ENCODE results near the gene TTC31.

Gene TTC31

DNA sequence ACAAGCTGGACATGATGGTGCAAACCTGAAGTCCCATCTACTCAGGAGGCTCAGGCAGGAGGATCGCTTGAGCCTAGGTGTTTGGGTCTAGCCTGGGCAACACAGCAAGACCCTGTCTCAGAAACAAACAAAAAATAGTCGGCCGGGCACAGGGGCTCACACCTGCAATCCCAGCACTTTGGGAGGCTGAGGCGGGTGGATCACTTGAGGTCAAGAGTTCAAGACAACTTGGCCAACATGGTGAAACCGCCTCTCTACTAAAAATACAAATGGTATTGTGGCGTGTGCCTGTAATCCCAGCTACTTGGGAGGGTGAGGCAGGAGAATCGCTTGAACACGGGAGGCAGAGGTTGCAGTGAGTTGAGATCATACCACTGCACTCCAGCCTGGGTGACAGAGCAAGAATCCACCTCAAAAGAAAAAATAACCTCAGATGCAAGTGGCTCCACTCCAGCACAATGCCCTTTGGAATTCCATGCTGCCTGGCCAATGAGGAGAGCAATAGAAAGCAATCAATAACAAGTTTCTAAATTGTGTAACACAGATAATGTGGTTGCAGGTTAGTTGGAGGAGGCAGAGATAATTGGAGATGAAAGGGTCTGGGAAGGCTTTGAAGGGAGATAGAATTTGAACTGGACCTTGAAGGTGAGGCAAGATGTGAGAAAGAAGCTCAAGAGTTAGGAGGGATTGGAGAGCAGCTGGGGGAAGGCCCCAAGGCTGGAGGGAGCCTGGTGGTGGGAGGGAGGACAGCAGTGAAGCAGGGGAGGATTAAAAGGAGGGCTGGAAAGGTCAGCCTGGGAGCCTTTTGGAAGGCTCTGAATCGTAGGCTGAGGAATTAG, 6.0 kb downstream of the TTC31 start:
- DNase-seq: no peak

DNA sequence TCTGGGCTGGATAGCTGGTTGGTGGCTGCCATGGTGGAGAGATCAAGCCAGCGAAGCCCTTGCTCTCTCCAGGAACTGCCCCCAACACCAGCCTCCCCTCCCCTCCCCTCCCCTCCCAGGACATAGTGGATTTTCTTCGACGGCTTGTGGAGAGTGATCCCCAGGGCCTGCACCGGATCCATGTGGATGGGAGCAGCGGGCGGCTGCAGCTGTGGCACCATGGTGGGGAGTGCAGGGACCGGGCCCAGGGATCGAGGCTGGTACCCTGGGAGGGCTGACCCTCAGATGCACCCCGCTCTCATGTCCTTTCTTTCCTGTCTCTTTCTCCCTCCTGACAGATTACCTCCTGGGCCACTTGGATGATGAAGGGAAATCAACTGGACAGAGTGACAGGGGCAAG, 7.0 kb downstream of the TTC31 start:
- DNase-seq: no peak

DNA sequence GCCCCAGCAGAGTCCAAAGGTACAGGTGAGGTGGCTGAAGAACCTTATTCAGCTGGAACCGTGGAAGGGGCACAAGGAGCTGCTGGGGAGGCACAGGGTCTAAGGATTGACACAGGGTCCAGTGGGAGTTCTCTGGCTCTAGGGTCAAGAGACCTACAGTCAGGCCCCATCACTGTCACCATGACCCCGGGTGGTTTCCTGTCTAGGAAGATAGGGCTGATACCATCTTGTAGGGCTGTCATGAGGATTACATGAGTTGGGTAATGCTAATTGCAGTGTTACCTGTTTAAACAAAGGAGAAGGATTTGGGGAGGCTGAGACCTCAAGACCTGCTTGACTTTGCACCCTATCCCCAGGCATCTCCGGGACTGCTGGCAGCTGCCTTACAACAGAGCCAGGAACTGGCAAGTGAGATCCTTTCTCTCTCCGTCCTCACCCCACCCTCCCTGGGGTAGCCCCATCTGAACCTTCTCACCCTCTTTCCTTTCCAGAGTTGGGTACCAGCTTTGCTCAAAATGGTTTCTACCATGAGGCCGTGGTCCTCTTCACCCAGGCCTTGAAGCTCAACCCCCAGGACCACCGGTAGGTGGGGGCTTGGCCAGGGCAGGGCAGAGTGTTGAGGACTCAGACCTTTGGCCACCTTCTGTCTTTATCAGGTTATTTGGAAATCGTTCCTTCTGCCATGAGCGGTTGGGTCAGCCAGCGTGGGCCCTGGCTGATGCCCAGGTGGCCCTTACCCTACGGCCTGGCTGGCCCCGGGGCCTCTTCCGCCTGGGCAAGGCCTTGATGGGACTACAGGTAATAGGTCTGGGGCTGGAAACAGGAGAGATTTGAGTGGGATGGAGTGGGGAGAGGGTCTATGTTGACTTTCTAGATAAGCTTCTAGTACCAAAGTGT, 9.0 kb downstream of the TTC31 start:
- DNase-seq: no peak

DNA sequence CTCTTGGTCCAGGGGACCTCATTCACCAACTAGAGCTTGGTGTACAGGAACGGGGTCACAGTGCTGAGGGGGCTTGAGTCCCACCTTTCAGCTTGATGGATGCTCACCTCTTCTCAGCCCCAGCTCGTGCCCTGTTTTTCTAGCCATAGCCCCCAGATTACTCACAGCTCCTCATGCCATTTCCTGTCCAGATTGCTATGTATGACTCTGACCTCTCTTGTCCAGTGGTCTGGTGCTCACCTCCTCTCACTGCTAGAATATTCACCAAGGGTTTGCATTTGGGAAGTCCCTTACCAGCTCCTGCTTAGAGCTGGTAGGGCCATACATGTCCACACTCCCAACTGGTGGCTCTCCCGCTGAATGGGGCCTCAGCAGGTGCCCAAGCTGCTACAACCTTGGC, 10.7 kb downstream of the TTC31 start:
- DNase-seq: no peak

DNA sequence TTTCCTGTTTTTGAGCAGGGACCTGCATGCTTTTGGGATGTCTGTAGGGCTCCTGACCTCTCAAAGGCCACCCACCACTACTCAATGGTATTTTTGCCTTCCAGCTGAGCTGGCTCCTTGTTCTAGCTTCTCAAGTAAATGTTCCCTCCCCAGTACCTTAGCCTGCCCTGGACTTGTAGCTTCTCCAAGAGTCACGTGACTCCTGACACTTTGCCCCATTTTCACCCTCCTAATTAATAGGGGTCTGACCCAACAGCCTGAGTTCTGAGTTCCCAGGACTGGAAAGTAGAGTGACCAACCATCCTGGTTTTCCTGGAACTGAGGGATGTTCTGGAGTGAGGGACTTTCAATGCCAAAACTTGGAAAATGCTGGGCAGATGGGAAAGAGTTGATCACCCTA, 12.6 kb downstream of the TTC31 start:
- DNase-seq: no peak

DNA sequence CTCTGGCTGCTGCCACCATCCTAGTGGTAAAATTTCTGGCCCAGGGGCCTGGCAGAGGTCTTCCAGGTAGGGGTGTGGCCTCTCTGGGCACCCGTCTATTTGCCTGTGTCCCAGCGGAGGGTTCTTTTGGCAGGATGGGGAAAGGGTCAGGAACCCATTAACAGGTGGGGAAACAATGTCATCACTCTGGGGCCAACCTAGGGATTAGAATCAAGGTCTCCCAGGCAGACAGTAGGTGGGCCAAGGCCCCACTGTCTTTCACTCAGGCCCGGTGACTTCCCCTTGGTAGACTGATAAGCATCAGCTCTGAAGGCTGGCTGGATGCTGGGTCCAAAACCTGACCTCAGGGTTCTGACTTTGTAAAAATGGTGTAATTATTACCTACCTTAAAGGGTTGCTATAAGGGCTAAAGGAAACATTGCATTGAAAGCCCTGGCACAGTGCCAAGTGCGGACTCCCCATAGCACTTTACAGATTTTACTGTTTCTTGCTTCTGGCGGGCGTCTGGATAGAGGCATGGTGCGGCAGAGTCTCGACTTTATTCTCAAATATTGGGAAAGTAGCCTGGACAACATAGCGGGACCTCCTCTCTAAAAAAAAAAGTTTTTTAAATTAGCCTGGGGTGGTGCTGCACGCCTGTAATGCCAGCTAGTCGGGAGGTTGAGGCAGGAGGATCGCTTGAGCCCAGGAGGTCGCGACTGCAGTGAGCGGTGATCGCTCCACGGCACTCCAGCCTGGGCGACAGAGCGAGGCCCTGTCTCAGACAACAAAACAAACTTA, 14.3 kb downstream of the TTC31 start:
- no peak for DNase-seq

DNA sequence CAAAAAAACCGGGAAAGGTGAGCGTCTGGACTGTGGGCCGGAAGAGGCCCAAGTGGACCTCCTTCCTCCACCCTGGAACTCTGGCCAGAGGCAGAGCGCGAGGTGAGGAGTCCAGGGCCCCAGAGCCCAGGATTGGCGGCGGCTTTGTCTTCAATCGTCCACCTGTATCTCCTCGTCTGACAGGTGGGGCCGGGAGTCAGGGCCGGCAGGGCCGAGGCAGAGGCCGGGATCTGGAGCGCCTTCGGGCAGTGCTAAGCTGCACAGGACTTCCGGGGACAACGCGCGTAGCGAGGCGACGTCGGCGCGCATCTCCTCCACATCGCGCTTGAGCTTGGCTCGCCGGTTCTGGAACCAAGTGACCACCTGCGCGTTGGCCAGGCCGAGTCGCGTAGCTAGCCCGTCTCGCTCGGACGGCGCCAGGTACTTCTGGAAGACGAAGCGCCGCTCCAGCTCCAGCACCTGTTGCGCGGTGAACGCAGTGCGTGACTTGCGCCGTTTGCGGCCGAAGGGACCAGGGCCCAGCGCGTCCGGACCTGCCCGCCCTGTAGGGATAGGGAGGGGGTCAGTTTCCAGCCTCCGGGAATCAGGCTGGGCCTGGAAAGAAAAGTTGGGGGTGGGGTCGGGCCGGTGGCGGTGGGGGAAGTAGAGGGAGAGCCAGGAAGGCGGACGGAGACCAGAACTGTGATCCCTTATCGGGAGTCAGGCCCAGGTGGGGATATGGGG, 15.1 kb downstream of the TTC31 start:
- DNase-seq: no peak

DNA sequence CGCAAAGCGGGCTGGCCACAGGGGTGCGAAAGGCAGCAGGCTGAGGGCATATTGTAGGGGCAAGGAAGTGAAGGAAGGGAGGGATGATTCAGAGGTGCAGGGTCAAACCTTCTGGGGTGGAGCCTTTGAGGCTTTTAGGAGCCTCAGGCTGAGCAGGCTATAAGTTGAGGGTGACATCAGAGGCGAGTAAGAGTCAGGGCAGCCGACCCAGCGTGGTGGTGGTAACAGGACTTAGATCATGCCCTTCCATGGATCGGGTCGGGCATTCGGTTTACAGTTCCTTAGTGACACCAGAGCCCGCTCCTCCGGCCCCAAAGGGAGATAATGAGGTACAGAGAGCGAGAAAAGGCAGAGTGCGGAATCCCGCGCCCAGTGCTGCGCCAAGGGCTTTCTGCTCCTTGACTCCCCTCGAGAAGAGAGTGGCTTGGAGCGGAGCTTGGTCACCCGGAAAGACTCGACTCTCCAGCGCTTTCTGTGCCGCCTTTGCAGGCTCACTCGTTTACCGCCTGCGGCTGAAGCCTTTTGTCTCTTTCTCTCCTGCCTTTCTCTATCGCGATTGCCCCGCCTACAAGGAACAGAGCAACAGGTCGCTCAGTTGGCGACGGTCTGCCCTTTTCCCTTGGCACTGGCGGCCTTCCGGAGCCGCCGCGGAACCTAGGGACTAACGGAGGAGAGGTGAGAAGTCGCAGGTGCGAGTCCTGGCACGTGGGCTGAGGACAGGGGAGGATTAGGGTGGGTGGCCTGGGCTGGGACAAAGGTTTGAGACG, 15.8 kb downstream of the TTC31 start:
- no peak for DNase-seq

DNA sequence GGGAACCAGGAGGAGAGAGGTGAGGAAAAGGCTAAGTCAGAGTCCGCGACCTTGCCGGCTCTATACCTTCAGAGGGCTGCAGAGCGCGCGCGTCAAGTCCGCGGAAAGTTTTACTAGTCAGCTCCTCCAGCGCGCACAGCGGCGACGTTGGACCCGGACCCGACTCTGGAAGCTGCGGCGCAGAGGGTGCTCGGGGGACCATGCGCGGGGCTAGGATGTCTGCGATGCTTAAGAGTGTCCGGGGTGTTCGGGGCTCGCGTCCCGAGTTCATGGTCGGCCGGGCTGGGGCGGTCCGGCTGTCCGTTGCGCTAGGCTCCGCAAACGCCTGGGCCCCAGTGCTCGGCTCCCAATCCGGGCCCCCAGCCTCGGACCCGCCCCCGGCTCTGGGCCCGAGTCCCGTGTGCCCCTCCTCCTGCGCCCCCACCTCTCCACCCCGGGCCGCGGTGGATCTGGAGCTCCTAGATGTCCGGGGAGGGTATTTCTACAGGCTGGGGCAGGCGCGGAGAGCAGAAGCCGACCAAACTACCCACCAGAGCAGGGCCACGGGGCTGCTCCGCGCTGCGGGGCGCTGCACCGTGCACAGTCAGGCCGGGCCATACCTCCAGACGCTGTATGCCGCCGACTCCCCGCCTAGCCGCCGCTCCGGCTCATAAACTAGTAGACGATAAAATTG, 16.5 kb downstream of the TTC31 start, which contains the start of gene LBX2:
Gene LBX2, minus strand, starts transcription at position 337 of the 673 bp plus-strand sequence. Its CDS starts 66 bp downstream, at position 271.
- DNase-seq: no peak

DNA sequence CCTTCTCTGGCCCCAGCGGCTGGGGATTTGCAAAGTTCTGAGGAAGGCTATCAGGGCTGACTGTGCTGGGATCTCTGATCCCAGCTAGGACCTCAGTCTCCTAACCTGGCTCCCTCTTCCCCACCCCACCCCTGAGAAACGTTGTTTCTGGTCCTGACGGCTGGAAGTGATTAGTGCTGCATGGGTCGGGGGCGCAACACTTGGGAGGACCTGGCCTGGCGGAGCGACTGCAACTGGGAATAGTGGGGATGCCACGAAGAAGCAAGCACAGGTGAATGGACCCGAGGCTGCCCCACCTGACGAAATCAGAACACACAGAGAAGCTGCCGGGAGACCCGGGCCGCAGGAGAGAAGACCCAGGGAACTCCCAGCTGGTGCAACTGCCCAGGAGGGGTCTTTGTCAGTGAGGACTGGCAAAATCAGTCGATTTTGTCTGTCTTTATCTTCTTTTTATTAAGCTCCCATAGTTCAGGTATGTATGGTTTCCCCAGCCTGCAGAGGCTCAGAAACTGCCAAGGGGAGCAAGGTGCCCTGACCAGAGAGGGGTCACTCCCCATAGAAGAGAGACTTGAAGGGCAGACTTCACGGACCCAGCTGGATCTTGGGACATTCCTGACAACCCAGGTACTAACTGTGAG, 17.2 kb downstream of the TTC31 start:
- DNase-seq: no peak

DNA sequence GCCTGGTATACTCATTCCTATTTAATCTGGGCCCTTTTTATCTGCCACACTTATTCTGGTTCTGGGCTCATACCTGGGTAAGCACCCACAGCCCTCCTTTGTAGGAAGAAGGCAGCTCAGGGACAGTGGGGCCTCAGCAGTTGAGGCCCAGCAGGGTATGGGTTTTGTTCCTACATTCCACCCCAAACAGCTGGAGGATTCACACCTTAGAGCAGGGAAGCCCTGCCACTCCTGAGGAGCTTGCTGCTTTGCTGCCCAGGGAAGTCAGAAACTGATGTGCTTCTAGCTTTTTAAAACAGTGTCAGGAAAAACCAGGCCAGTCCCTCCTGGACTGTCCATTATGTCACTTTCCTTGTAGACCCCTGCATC, 17.7 kb downstream of the TTC31 start:
- no peak for DNase-seq

DNA sequence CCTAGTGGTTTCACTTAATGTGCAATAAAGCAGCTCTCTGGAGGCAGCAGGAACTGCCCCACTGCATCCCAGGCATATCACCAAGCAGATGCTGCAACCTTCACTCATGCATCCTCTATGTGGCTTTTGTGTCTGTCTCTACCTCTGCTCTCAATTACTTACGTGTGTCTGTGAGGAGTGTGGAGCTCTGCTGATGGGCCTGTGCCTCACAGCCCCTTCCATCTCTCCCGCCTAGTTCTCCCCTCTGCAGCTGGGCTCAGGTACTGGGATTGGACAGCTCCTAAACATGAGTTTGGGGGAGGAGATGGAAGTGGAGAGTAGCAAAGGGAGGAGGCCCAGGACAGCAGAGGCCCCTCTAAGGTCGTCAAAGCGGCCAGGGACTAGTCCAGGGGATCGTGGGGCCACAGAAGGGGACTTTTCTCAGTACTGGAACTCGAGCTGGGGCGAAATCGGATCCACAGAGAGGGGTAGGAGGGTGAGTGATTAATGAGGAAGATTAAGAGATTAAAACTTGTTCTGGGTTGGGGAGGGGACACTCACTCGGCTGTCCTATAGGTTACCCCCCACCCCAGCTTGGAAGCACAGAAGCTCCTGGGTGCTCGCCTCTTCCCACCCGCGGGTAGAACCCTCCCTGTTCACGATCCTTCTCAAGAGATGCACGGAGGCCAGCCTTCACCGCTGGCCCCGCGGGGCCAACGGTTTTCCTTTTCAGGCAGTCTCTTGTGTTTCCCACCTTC, 18.6 kb downstream of the TTC31 start:
- no peak for DNase-seq

DNA sequence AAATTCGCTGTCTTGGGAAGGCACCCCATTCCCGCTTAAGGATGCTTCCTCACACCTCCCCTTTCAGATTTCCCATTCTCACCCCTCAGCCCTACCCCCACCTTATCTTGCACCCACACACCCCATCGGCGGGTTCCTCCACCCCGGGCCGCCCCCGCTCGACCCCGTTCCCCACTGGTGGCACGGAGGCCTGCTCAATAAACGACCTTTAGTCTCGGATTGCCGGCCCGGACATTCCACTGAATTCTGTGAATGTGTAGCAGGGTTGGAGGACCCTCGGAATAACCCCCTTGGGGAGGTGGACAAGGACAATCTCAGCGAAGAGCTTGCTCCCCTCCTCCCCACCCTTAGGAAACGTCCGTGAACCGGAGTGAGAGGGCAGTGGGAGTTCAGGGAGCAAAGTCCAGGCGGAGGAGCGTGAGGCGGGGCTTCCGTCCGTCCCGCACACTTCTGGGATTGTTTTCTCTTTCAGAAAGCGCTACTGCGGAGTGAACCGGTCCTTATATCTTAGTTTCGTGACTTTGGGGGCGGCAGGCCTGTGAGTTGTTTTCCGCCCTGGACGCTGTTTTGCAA, 19.4 kb downstream of the TTC31 start:
- DNase-seq: no peak

DNA sequence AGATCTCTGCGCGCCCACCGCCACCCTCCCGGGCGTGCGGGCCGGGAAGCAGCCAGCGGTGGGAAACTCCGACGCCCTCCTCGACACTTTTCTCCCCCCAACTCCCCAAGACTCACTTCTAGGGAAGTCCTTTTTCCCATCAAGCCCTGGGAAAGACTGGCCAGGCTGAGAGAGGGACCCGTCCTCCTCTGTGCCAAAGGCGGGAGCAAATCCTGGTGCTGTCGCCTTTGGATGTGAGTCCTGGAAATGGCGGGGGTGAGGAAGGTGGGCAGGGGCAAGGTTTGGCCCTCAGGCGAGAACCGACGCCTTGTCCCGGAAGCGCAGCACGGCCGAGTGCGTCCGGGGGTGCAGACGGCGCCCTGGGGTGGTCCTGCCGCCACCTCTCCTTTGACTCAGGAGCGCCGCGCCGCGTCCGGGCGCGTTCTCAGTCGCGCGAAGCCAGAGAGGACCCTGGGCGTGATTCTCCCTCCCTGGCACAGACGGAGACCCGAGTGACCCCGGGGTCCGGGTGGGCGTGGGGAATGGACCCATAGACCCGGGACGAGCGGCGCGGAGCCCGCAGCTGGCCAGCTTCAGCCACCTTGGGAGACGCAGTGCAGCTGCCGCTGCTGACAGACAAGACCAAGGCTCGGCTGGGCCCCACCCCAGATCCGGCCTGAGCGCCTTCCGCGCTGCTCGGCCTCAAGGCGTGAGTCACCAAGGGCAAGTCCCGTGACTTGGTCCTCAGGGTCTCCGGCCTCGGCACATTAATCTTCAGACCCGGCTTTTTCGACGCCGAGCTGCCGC, 20.0 kb downstream of the TTC31 start:
- DNase-seq: no peak

DNA sequence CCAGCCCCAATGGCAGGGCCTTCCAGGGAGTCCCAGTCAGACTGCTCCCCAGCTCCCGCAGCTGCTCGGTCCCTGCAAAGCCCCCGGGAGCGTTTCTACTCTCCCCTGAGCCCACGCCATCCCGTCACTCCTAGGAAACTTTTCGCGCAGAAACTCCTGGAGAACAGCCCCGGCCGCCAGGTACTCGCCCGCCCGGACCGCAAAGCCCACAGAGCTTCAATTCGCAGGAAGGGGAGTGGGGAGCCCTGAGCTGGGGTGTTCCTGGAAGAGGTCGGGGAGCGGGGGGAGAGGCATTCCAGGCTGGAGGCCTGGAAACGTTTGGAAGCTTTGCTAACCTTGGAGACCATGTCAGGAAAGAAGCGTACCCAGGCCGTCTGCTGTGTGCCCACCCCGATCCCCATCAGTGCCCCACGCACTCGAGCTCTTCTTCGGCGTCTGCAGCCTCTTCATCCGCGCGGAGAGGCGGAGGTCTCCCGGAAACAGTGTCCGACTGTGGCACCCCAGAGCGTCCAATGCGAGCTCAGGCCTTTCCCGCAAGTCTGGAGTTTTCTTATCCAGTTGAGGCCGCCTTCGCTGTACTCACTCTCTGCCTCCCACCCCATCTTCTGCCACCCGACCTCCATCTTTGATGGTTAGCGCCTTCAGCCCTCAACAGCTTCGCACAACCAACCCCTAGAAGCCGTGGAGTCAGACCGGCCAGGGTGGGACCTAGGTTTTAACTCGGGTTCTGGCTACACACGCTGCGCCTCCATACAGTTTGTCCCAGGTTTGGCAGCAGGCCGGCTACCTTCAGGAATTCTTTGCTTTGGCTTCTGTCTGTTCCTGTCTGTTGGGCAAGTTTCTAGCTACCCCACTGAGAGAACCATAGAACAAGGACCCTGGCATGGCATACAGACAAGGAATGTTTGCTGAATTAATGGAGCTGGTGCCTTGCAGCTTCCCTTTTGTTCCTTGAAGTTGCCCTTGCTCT, 20.9 kb downstream of the TTC31 start:
- DNase-seq: no peak

DNA sequence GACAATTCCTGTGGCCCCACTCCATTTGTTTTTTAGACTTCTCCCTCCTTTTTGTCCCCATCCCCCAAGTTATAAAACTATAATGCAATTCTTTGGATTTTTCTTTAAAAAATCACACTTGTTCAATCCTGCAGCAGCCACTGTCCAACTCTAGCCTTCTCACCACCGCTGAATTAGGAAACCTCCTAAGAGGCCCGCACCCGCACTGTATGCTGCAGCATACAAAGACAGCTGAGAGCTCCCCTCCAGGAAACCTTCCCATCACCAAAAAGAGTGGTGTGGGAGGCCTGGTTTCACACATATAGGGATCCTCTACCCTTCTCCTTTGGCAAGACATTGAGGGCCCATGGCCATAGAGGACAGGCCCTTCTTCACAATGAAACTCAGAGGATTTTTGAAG, 21.7 kb downstream of the TTC31 start:
- DNase-seq: no peak
